Left lung (tissue), 10 donors: Measurements from ENCODE around the gene SLC13A5. TPM values are rescaled to one million over a fixed set of nuclear protein-coding genes. Genes with fewer than 3 reads are reported as not detected.

ENCODE experiments used
- ATAC-seq: fragments of 200-7000 bp; cut with Tn5 transposase; one replicate; pipeline ENCODE4 v1.9.1; 2020; ENCODE audit warnings: moderate library complexity
- DNase-seq, 4 donors: peaks; one replicate each; pipeline ENCODE4 v3.0.0-alpha.2; 2013 to 2020
- H3K27ac ChIP-seq, 2 donors: fragments of 200-600 bp; sonication (generic) in 1 of 2; one replicate each; pipeline versions ENCODE4 v1.5.0 to v1.8.0; 2020 to 2021
- H3K27me3 ChIP-seq, 2 donors: fragments of 200-600 bp; sonication (generic) in 1 of 2; one replicate each; pipeline versions ENCODE4 v1.5.0 to v1.8.0; 2020 to 2021
- H3K36me3 ChIP-seq, 2 donors: fragments of 200-600 bp; sonication (generic) in 1 of 2; one replicate each; pipeline versions ENCODE4 v1.5.0 to v1.8.0; 2020 to 2021
- H3K4me1 ChIP-seq, 2 donors: fragments of 200-600 bp; one replicate each; pipeline ENCODE4 v1.8.0; 2021
- H3K4me3 ChIP-seq, 2 donors: fragments of 200-600 bp; sonication (generic) in 1 of 2; one replicate each; pipeline versions ENCODE4 v1.5.0 to v1.8.0; 2020 to 2021; ENCODE audit warnings: mild to moderate bottlenecking in 1 of 2
- H3K9me3 ChIP-seq, 2 donors: fragments of 200-600 bp; sonication (generic) in 1 of 2; one replicate each; pipeline versions ENCODE4 v1.5.0 to v1.8.0; 2020 to 2021
- CTCF ChIP-seq, 2 donors: fragments of 200-600 bp; sonication (generic) in 1 of 2; IDR thresholded peaks; one replicate each; pipeline versions ENCODE4 v1.5.0 to v1.8.0; 2021; ENCODE audit warnings: antibody characterized with exemption in 2 of 2
- intact Hi-C, 2 donors: fragments of 100-400 bp; cut with DNase I; formaldehyde crosslinking; loops; one replicate each; pipeline versions ENCODE4 v1.11.2 to v1.14.2; 2022
- polyA plus RNA-seq, 6 donors: library from polyadenylated mRNA; unstranded; fragments of 120-200 nt; gene quantifications; one replicate each; pipeline ENCODE4 v1.2.1, GENCODE V29; 2013; ENCODE audit not compliant: insufficient read length in 6 of 6
- total RNA-seq, 2 donors: library from RNA; stranded (reverse); fragmentation: NEBNext Ultra II Directional; extraction: Animal tissue kit (Norgen Biotek cat#: 25700); gene quantifications; one replicate each; pipeline ENCODE4 v1.2.1, GENCODE V29; 2021
- donor health status: DM: no; HTN: yes; CAD: no.
- donor health status: DM: no; HTN: no; CAD: no.

Gene SLC13A5
- total and polyA plus RNA-seq, 8 donors, result 0.17 to 0.77 (median 0.47) TPM; not detected in 1

GRCh38 chr17:6755731-6756184 lies 42.6 kb upstream of the SLC13A5 start, which contains the start of gene XAF1:
Gene XAF1, plus strand, starts transcription at chr17:6756046. Its CDS starts 33 bp downstream, at chr17:6756079.
- Histone ChIP-seq H3K4me1 (peaks cover 12 to 68% of the 10 kb centered on the region in 2 donors), H3K27ac (peak within 1 kb of the TSS; percentile 85 to 91), H3K4me3 (peak within 1 kb of the TSS; percentile 39 to 68), H3K27me3 (no peaks in the 10 kb centered on the region), H3K9me3 (no peaks in the 10 kb centered on the region), H3K36me3 (peaks cover 0 to 23% of the 10 kb centered on the region in 2 donors)
- TF ChIP-seq CTCF (IDR thresholded peaks at IDR 0.05), result no peak
- DNase-seq (peak; percentile 25 to 76 (median 46)), ATAC-seq (peak; percentile 72)
- intact Hi-C loops, result no loop called here

- DNase-seq, result peak in 3 of 4 donors; percentile 26 to 57 (median 50)
- Histone ChIP-seq H3K36me3 (peaks cover 0 to 18% of the 10 kb centered on the region in 2 donors), H3K4me1 (peaks cover 12 to 68% of the 10 kb centered on the region in 2 donors), H3K4me3 (peak overlapping the region; percentile 39 to 68), H3K9me3 (no peaks in the 10 kb centered on the region), H3K27ac (peak overlapping the region; percentile 85 to 91), H3K27me3 (no peaks in the 10 kb centered on the region)
- peak; percentile 21 for ATAC-seq
- intact Hi-C loops, result no loop called here
- no peak for TF ChIP-seq CTCF (IDR thresholded peaks at IDR 0.05)
Measured at GRCh38 chr17:6755281-6755680, 42.1 kb upstream of the SLC13A5 start.

- Histone ChIP-seq H3K36me3 (peaks cover 0 to under 1% of the 10 kb centered on the region in 2 donors), H3K4me1 (peaks cover 12 to 64% of the 10 kb centered on the region in 2 donors), H3K27ac (peak overlapping the region; percentile 81 to 85), H3K27me3 (no peaks in the 10 kb centered on the region), H3K9me3 (no peaks in the 10 kb centered on the region), H3K4me3 (no peak overlapping the region)
- no peak for TF ChIP-seq CTCF (IDR thresholded peaks at IDR 0.05)
- ATAC-seq (no peak), DNase-seq (no peak)
- intact Hi-C loops, result no loop called here
Measured at GRCh38 chr17:6753546-6753945, 40.4 kb upstream of the SLC13A5 start.

- ATAC-seq, result peak; percentile 57
- Histone ChIP-seq H3K27ac (peak overlapping the region; percentile 81 to 85), H3K9me3 (no peaks in the 10 kb centered on the region), H3K27me3 (no peaks in the 10 kb centered on the region), H3K4me1 (peaks cover 12 to 61% of the 10 kb centered on the region in 2 donors), H3K36me3 (no peaks in the 10 kb centered on the region), H3K4me3 (no peak overlapping the region)
- DNase-seq, result peak in 3 of 4 donors; percentile 42 to 68 (median 63)
- TF ChIP-seq CTCF (IDR thresholded peaks at IDR 0.05), result no peak
- intact Hi-C loops, result no loop called here
Measured at GRCh38 chr17:6753006-6753445, 39.9 kb upstream of the SLC13A5 start.

GRCh38 chr17:6752068-6752909 lies 39.1 kb upstream of the SLC13A5 start:
- intact Hi-C loops, result no loop called here
- ATAC-seq (peak; percentile 71), DNase-seq (peak in 3 of 4 donors; percentile 23 to 62 (median 58))
- Histone ChIP-seq H3K36me3 (no peaks in the 10 kb centered on the region), H3K27ac (peak overlapping the region; percentile 81 to 85), H3K4me3 (no peak overlapping the region), H3K4me1 (peaks cover 12 to 54% of the 10 kb centered on the region in 2 donors), H3K27me3 (no peaks in the 10 kb centered on the region), H3K9me3 (no peaks in the 10 kb centered on the region)
- no peak for TF ChIP-seq CTCF (IDR thresholded peaks at IDR 0.05)
